Choroid plexus epithelial cell (primary cell): ENCODE results near the gene ANKRD7.
"Not testable (repeated sequence)": the region's sequence is repeated elsewhere in the genome, so short reads cannot be mapped to it uniquely, and the experiment has no call there.

Experiments
- DNase-seq: peaks from one replicate; pipeline ENCODE4 v3.0.0-alpha.2; 2010; ENCODE audit warnings: low read depth
- H3K4me3 ChIP-seq: 2 replicates; pipeline ENCODE4 v1.5.1; 2011; ENCODE audit warnings: low read depth, mild to moderate bottlenecking, control low read depth, low read length, moderate library complexity
- CTCF ChIP-seq: conservative IDR thresholded peaks from 2 replicates; pipeline ENCODE4 v1.5.1; 2011; ENCODE audit warnings: low read depth, mild to moderate bottlenecking, control low read depth, inconsistent platforms, low read length, moderate library complexity

Gene ANKRD7

GRCh38 chr7:118222591-118222990, 1.9 kb upstream of the ANKRD7 start:
- no peak for TF ChIP-seq CTCF
- no peak overlapping the region for H3K4me3 ChIP-seq
- no peak for DNase-seq

- DNase-seq, result peak; percentile 2
- H3K4me3 ChIP-seq, result no peak overlapping the region
- TF ChIP-seq CTCF, result no peak
Measured at GRCh38 chr7:118232837-118233236, 8.3 kb downstream of the ANKRD7 start.

- TF ChIP-seq CTCF, result no peak
- no peak overlapping the region for H3K4me3 ChIP-seq
- DNase-seq, result no peak
Measured at GRCh38 chr7:118233799-118234198, 9.3 kb downstream of the ANKRD7 start.

- no peak for DNase-seq
- H3K4me3 ChIP-seq, result no peak overlapping the region
- no peak for TF ChIP-seq CTCF
Measured at GRCh38 chr7:118239014-118239413, 14.5 kb downstream of the ANKRD7 start.

GRCh38 chr7:118240320-118240719, 15.8 kb downstream of the ANKRD7 start:
- DNase-seq, H3K4me3 ChIP-seq: not testable (repeated sequence)

- no peak for DNase-seq
- TF ChIP-seq CTCF, result no peak
Measured at GRCh38 chr7:118243695-118244094, 19.2 kb downstream of the ANKRD7 start.

GRCh38 chr7:118245267-118246040, 20.9 kb downstream of the ANKRD7 start:
- no peak overlapping the region for H3K4me3 ChIP-seq
- DNase-seq, result peak; percentile 19
- TF ChIP-seq CTCF, result no peak

More at GRCh38 chr7:118243695-118244094, 19.2 kb downstream of the ANKRD7 start:
- no peak overlapping the region for H3K4me3 ChIP-seq
